Endodermal cell (in vitro differentiated cells): ENCODE data around the gene OLFML2A. TPM values are rescaled to one million over a fixed set of nuclear protein-coding genes. Genes with fewer than 3 reads are reported as not detected.
A peak's percentile ranks its signal among the peaks of the same experiment; 100 is the strongest.

Experiments used
- DNase-seq: peaks from one replicate; pipeline ENCODE4 v3.0.0-alpha.2; 2017
- H3K27ac ChIP-seq: 2 replicates; pipeline ENCODE4 v1.5.1; 2013; ENCODE audit warnings: mild to moderate bottlenecking, low read depth, low read length, moderate library complexity
- H3K27me3 ChIP-seq: 2 replicates; pipeline ENCODE4 v1.6.1; 2013; ENCODE audit warnings: mild to moderate bottlenecking, low read length, moderate library complexity; ENCODE audit not compliant: insufficient read depth, control insufficient read depth, poor library complexity, severe bottlenecking
- H3K36me3 ChIP-seq: 2 replicates; pipeline ENCODE4 v1.7.0; 2013; ENCODE audit warnings: mild to moderate bottlenecking, low read length, moderate library complexity; ENCODE audit not compliant: control insufficient read depth, insufficient read depth
- H3K4me1 ChIP-seq: one replicate; pipeline ENCODE4 v1.7.0; 2013; ENCODE audit warnings: low read length; ENCODE audit not compliant: control insufficient read depth, insufficient read depth
- H3K4me3 ChIP-seq: 2 replicates; pipeline ENCODE4 v1.5.1; 2013; ENCODE audit warnings: mild to moderate bottlenecking, low read length, moderate library complexity
- H3K9ac ChIP-seq: 2 replicates; pipeline ENCODE4 v1.6.1; 2013; ENCODE audit warnings: mild to moderate bottlenecking, low read length, moderate library complexity; ENCODE audit not compliant: poor library complexity, severe bottlenecking; ENCODE audit errors: extremely low read depth
- H3K9me3 ChIP-seq: 2 replicates; pipeline ENCODE4 v1.6.1; 2013; ENCODE audit warnings: mild to moderate bottlenecking, low read length, moderate library complexity; ENCODE audit not compliant: control insufficient read depth
- H3K27ac Mint-ChIP-seq: 2 replicates; pipeline ENCODE4 v1.8.0; 2020; ENCODE audit warnings: mixed read lengths
- H3K27me3 Mint-ChIP-seq: 2 replicates; pipeline ENCODE4 v1.8.0; 2021; ENCODE audit warnings: mild to moderate bottlenecking, mixed read lengths; ENCODE audit not compliant: insufficient read depth
- H3K36me3 Mint-ChIP-seq: 2 replicates; pipeline ENCODE4 v1.8.0; 2020; ENCODE audit warnings: low read depth, mixed read lengths
- H3K4me1 Mint-ChIP-seq: 2 replicates; pipeline ENCODE4 v1.8.0; 2020; ENCODE audit warnings: mixed read lengths
- H3K4me3 Mint-ChIP-seq: 2 replicates; pipeline ENCODE4 v1.8.0; 2020; ENCODE audit warnings: mild to moderate bottlenecking, moderate library complexity, mixed read lengths
- H3K9me3 Mint-ChIP-seq: 2 replicates; pipeline ENCODE4 v1.8.0; 2020; ENCODE audit warnings: mild to moderate bottlenecking, mixed read lengths
- WGBS, 2 experiments: methylation state at CpG; one replicate each; pipeline versions ENCODE4 v1.1.5 to v1.1.7; 2013; ENCODE audit warnings: missing lambda C conversion rate in 2 of 2, mixed read lengths in 1 of 2; ENCODE audit not compliant: insufficient coverage in 1 of 2, insufficient read length in 1 of 2; 5-methylcytosine and 5-hydroxymethylcytosine counted together
- total RNA-seq, 2 donors: library from RNA; stranded (reverse); fragmentation: NEBNext Ultra II Directional in 1 of 2; extraction: Animal tissue kit (Norgen Biotek cat#: 25700) in 1 of 2; gene quantifications; 2 replicates in 1 of 2; 3 replicates in 1 of 2; pipeline ENCODE4 v1.2.1, GENCODE V29; 2021
- TF ChIP-seq, protein P1 (sequence below): fragments of 200-600 bp; sonication (generic); conservative IDR thresholded peaks from 2 replicates; pipeline ENCODE4 v1.5.0; 2021; ENCODE audit warnings: antibody characterized with exemption, mild to moderate bottlenecking

Gene OLFML2A
- total RNA-seq, 2 donors from 2014 or later = 28.1 to 31.2 TPM

DNA sequence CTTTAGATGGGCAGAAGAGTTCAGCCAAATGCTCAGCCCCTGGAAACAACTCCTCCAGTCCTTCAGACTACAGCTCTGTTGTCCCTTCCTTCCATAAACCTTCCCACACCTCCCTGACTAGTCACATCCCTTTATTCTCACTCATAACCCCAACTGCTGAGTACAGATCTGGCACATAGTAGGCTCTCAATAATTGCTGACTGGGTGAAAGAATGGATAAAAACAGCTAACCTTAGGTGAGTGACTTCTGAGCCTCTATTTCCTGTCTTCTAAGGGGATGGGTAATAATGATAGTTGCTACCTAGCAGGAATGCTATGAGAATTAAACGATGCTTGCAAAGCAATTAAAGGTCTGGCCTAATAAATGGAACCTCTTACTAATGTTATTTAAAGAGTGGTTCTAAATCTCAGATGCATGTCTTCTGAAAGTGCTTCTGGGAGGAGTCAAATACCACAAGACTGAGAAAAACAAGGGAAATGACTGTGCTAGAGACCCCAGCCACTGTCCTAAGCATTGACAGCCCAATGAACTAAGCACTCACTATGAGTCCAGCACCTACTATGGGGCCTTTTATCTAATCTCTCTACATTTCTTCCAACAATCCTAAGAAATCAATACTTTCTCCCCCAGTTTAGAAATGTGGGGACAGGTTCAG, 3.3 kb upstream of the OLFML2A start:
- no peak overlapping the region for H3K9ac ChIP-seq
- H3K27me3 Mint-ChIP-seq = peaks cover 24% of the 10 kb centered on the region
- H3K4me3 ChIP-seq = no peak overlapping the region
- H3K9me3 ChIP-seq = no peaks in the 10 kb centered on the region
- H3K4me3 Mint-ChIP-seq = no peak overlapping the region
- TF ChIP-seq, protein P1, sequence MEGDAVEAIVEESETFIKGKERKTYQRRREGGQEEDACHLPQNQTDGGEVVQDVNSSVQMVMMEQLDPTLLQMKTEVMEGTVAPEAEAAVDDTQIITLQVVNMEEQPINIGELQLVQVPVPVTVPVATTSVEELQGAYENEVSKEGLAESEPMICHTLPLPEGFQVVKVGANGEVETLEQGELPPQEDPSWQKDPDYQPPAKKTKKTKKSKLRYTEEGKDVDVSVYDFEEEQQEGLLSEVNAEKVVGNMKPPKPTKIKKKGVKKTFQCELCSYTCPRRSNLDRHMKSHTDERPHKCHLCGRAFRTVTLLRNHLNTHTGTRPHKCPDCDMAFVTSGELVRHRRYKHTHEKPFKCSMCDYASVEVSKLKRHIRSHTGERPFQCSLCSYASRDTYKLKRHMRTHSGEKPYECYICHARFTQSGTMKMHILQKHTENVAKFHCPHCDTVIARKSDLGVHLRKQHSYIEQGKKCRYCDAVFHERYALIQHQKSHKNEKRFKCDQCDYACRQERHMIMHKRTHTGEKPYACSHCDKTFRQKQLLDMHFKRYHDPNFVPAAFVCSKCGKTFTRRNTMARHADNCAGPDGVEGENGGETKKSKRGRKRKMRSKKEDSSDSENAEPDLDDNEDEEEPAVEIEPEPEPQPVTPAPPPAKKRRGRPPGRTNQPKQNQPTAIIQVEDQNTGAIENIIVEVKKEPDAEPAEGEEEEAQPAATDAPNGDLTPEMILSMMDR = no peak
- peaks cover 17% of the 10 kb centered on the region for H3K4me1 Mint-ChIP-seq
- no peak for DNase-seq
- H3K4me1 ChIP-seq = no peaks in the 10 kb centered on the region
- no peaks in the 10 kb centered on the region for H3K36me3 Mint-ChIP-seq
- 96 to 100% methylated on average over 1 of the region's 1 CpG for WGBS, 2 experiments
- H3K36me3 ChIP-seq = no peaks in the 10 kb centered on the region
- H3K27ac ChIP-seq = no peak overlapping the region
- H3K27me3 ChIP-seq = peaks cover 7% of the 10 kb centered on the region
- H3K9me3 Mint-ChIP-seq = no peaks in the 10 kb centered on the region
- H3K27ac Mint-ChIP-seq = no peak overlapping the region

DNA sequence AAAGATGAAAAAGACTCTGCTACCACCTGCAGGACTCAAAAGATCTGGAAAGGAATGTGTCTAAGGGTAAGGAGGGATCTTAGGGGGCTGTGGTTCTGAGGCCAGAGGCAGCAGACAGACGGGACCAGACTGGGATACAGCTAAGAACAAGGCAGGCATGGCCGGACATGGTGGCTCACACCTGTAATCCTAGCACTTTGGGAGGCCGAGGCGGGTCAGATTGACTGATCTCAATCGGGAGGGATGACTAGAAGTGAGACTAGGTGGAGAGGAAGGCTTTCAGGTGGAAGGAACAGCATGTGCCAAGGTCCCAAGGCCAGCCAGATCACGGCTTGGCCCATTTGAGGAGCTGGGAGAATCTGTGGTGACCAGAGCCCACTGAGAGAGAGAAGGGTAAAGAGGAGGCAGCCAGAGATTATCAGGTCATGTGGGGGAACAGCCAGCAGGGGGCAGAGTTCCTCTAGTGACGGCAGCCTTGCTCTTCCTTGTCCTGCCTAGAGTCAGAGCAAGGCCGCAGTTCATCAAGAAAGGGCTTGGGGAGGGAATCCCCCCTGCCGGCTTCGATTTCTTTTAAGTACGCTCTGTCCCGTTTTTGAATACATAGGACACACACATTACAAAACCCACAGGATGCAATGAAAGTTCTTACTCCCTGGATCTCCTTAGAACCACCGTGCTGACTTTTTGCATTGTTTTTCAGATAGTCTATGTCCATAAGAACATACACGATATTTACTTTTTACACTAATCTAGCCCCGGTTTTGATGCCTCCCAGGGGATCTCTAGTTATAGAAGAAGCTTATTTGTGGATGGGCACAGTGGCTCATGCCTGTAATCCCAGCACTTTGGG, 2.6 kb upstream of the OLFML2A start:
- Mint-ChIP-seq H3K4me1 (peaks cover 17% of the 10 kb centered on the region), H3K27me3 (peaks cover 22% of the 10 kb centered on the region), H3K36me3 (no peaks in the 10 kb centered on the region), H3K4me3 (no peak overlapping the region), H3K9me3 (no peaks in the 10 kb centered on the region), H3K27ac (peak overlapping the region; percentile 38)
- WGBS, 2 experiments = 34 to 47% methylated on average over 10 to 15 of the region's 15 CpGs
- Histone ChIP-seq H3K27me3 (peaks cover 7% of the 10 kb centered on the region), H3K9ac (no peak overlapping the region), H3K4me1 (no peaks in the 10 kb centered on the region), H3K27ac (no peak overlapping the region), H3K36me3 (no peaks in the 10 kb centered on the region), H3K4me3 (no peak overlapping the region), H3K9me3 (no peaks in the 10 kb centered on the region)
- TF ChIP-seq, protein P1 = peak; percentile 93
- DNase-seq = peak; percentile 97

DNA sequence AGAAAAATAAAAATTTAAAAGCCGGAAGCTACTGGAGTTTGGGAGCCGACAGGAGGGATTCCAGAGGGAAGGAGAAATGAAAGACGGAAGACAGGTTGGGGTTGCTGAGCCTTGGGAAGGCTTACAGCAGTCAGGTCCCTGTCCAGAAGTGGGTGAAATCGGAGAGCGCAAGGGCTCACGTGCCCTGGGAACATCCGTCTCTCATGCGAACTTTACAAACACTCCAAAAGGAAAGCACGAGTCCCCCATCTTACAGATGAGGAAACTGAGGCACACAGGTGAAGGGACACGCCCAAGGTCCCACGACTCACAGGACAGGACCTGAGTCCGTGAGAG, 347 bp upstream of the OLFML2A start:
- Histone ChIP-seq H3K9me3 (no peaks in the 10 kb centered on the region), H3K4me3 (peak overlapping the region; percentile 76), H3K27ac (no peak overlapping the region), H3K4me1 (peaks cover 4% of the 10 kb centered on the region), H3K9ac (no peak overlapping the region), H3K27me3 (peaks cover 7% of the 10 kb centered on the region), H3K36me3 (no peaks in the 10 kb centered on the region)
- peaks cover 28% of the 10 kb centered on the region for H3K4me1 Mint-ChIP-seq
- DNase-seq = no peak
- TF ChIP-seq, protein P1 = no peak
- 60 to 81% methylated on average over 9 to 12 of the region's 12 CpGs for WGBS, 2 experiments
- H3K36me3 Mint-ChIP-seq = no peaks in the 10 kb centered on the region
- H3K27ac Mint-ChIP-seq = peak overlapping the region; percentile 85
- H3K27me3 Mint-ChIP-seq = peaks cover 22% of the 10 kb centered on the region
- no peaks in the 10 kb centered on the region for H3K9me3 Mint-ChIP-seq
- H3K4me3 Mint-ChIP-seq = peak overlapping the region; percentile 69
